ENCODE data around the gene APOBR.

The APOBR gene

GRCh38 chr16:28492511-28492910 is 1.9 kb upstream of the APOBR start:
- Histone ChIP-seq H3K4me3 (ENCODE audit: low read length) (peak overlapping the region; percentile 86), H3K4me1 (ENCODE audit: control insufficient read depth, low read length) (peaks cover 27% of the 10 kb centered on the region), H3K36me3 (ENCODE audit: control insufficient read depth, low read length) (peaks cover 8% of the 10 kb centered on the region; the same call in 1 of the 2 replicates), H3F3A (ENCODE audit: control insufficient read depth, insufficient read depth) (no peaks in the 10 kb centered on the region), H4K20me1 (ENCODE audit: control insufficient read depth, insufficient read depth, low read depth, low read length) (no peaks in the 10 kb centered on the region), H3K27me3 (ENCODE audit: control insufficient read depth, low read length) (no peaks in the 10 kb centered on the region), H3K4me2 (ENCODE audit: low read length) (peak overlapping the region; percentile 89), H3K27ac (ENCODE audit: low read depth, low read length) (peak overlapping the region; percentile 89), H3K9me2 (replicated peaks; ENCODE audit: control insufficient read depth, low read length) (no peaks in the 10 kb centered on the region), H3K79me2 (ENCODE audit: control insufficient read depth, low read length) (peaks cover 12% of the 10 kb centered on the region), H3K9me3 (ENCODE audit: control insufficient read depth, insufficient read depth, low read length) (no peaks in the 10 kb centered on the region)
- no peak for TF ChIP-seq CTCF (IDR thresholded peaks at IDR 0.05; ENCODE audit: low read depth, low read length, poor library complexity, severe bottlenecking)

GRCh38 chr16:28495098-28495793 is 803 bp downstream of the APOBR start:
- peaks cover 4% of the 10 kb centered on the region; the same call in 1 of the 2 replicates for H3K27me3 ChIP-seq (ENCODE audit: control insufficient read depth, low read length)
- peaks cover 27% of the 10 kb centered on the region for H3K4me1 ChIP-seq (ENCODE audit: control insufficient read depth, low read length)
- H3K27ac ChIP-seq (ENCODE audit: low read depth, low read length) = peak overlapping the region; percentile 72; the same call in 1 of the 2 replicates
- H3K9me3 ChIP-seq (ENCODE audit: control insufficient read depth, insufficient read depth, low read length) = no peaks in the 10 kb centered on the region
- H3K36me3 ChIP-seq (ENCODE audit: control insufficient read depth, low read length) = no peaks in the 10 kb centered on the region
- H3K4me3 ChIP-seq (ENCODE audit: low read length) = peak overlapping the region; percentile 70; the same call in 1 of the 2 replicates
- H3K9me2 ChIP-seq (replicated peaks; ENCODE audit: control insufficient read depth, low read length) = no peaks in the 10 kb centered on the region
- H4K20me1 ChIP-seq (ENCODE audit: control insufficient read depth, insufficient read depth, low read depth, low read length) = no peaks in the 10 kb centered on the region
- peak overlapping the region; percentile 89; the same call in 1 of the 2 replicates for H3K4me2 ChIP-seq (ENCODE audit: low read length)
- TF ChIP-seq CTCF (IDR thresholded peaks at IDR 0.05; ENCODE audit: low read depth, low read length, poor library complexity, severe bottlenecking) (no peak), EZH2phosphoT487 (IDR thresholded peaks at IDR 0.05; ENCODE audit: borderline replicate concordance, low read length) (no peak)
- H3F3A ChIP-seq (ENCODE audit: control insufficient read depth, insufficient read depth) = no peaks in the 10 kb centered on the region
- peaks cover 12% of the 10 kb centered on the region for H3K79me2 ChIP-seq (ENCODE audit: control insufficient read depth, low read length)

- peaks cover 11% of the 10 kb centered on the region for H3K79me2 ChIP-seq (ENCODE audit: control insufficient read depth, low read length)
- H3K9me3 ChIP-seq (ENCODE audit: control insufficient read depth, insufficient read depth, low read length) = no peaks in the 10 kb centered on the region
- H3F3A ChIP-seq (ENCODE audit: control insufficient read depth, insufficient read depth) = no peaks in the 10 kb centered on the region
- peaks cover 4% of the 10 kb centered on the region; the same call in 1 of the 2 replicates for H3K27me3 ChIP-seq (ENCODE audit: control insufficient read depth, low read length)
- no peaks in the 10 kb centered on the region for H4K20me1 ChIP-seq (ENCODE audit: control insufficient read depth, insufficient read depth, low read depth, low read length)
- H3K4me3 ChIP-seq (ENCODE audit: low read length) = no peak overlapping the region
- TF ChIP-seq EZH2phosphoT487 (IDR thresholded peaks at IDR 0.05; ENCODE audit: borderline replicate concordance, low read length) = no peak
- TF ChIP-seq CTCF (IDR thresholded peaks at IDR 0.05; ENCODE audit: low read depth, low read length, poor library complexity, severe bottlenecking) = no peak
- peaks cover 27% of the 10 kb centered on the region for H3K4me1 ChIP-seq (ENCODE audit: control insufficient read depth, low read length)
- H3K27ac ChIP-seq (ENCODE audit: low read depth, low read length) = no peak overlapping the region
- no peaks in the 10 kb centered on the region for H3K9me2 ChIP-seq (replicated peaks; ENCODE audit: control insufficient read depth, low read length)
- no peaks in the 10 kb centered on the region for H3K36me3 ChIP-seq (ENCODE audit: control insufficient read depth, low read length)
- H3K4me2 ChIP-seq (ENCODE audit: low read length) = no peak overlapping the region
Measured at GRCh38 chr16:28495795-28496749, 1.6 kb downstream of the APOBR start.
